Panc1 (cell line): ENCODE results near the gene ATP5ME. TPM values are rescaled to one million over a fixed set of nuclear protein-coding genes. Genes with fewer than 3 reads are reported as not detected.

Experiments
- ATAC-seq: fragments of 200-7000 bp; cut with Tn5 transposase; 2 replicates; pipeline ENCODE4 v1.9.1; 2020; ENCODE audit warnings: mild to moderate bottlenecking, moderate library complexity
- BruUV-seq: library from RNA; stranded (reverse); fragments of 400-500 nt; replicated peaks from 2 replicates; lab custom pipeline; 2021; lab: Mats Ljungman, UMichigan
- CTCF ChIA-PET: fragments of 300-600 bp; sonication (Branson Sonifier 250); formaldehyde crosslinking; loops from one replicate; lab custom pipeline; 2022; ENCODE audit warnings: antibody characterized with exemption; lab: Charles Lee
- POLR2A ChIA-PET: fragments of 300-600 bp; sonication (Branson Sonifier 250); formaldehyde crosslinking; loops from one replicate; lab custom pipeline; 2022; ENCODE audit warnings: antibody characterized with exemption; lab: Charles Lee
- DNase-seq: peaks from one replicate; pipeline ENCODE4 v3.0.0-alpha.2; 2010; ENCODE audit warnings: low read depth, low spot score
- H3K27ac ChIP-seq: 2 replicates; pipeline ENCODE4 v1.5.1; 2011; ENCODE audit warnings: mild to moderate bottlenecking, low read length, inconsistent platforms
- H3K27me3 ChIP-seq: fragments of 200-500 bp; sonication (Bioruptor generic); 2 replicates; pipeline ENCODE4 v1.6.0; 2014; ENCODE audit warnings: low read length, inconsistent platforms; ENCODE audit not compliant: control insufficient read depth, insufficient read depth
- H3K36me3 ChIP-seq: fragments of 200-500 bp; sonication (Bioruptor generic); 2 replicates; pipeline ENCODE4 v1.5.1; 2014; ENCODE audit warnings: inconsistent platforms, mild to moderate bottlenecking, low read length, moderate library complexity; ENCODE audit not compliant: control insufficient read depth, insufficient read depth
- H3K4me1 ChIP-seq: 2 replicates; pipeline ENCODE4 v1.5.1; 2011; ENCODE audit warnings: inconsistent platforms, mild to moderate bottlenecking, low read length, moderate library complexity; ENCODE audit not compliant: control insufficient read depth, insufficient read depth
- H3K4me3 ChIP-seq, 2 experiments: 2 replicates each; pipeline ENCODE4 v1.5.1; 2011 to 2012; ENCODE audit warnings: low read depth in 2 of 2, low read length in 2 of 2, mild to moderate bottlenecking in 2 of 2, inconsistent platforms in 1 of 2, moderate library complexity in 1 of 2
- H3K9me3 ChIP-seq: fragments of 200-500 bp; sonication (Bioruptor generic); 2 replicates; pipeline ENCODE4 v1.5.1; 2014; ENCODE audit warnings: low read depth, mild to moderate bottlenecking, inconsistent platforms, low read length, moderate library complexity; ENCODE audit not compliant: control insufficient read depth, insufficient read depth
- POLR2AphosphoS5 ChIP-seq: IDR thresholded peaks from 2 replicates; pipeline ENCODE4 v1.6.1; 2012; ENCODE audit warnings: mild to moderate bottlenecking, low read depth, low read length, moderate library complexity
- SIN3A ChIP-seq: IDR thresholded peaks from 2 replicates; pipeline ENCODE4 v1.6.1; 2012; ENCODE audit warnings: low read depth, mild to moderate bottlenecking, low read length, moderate library complexity, borderline replicate concordance; ENCODE audit not compliant: insufficient read depth
- TCF7L2 ChIP-seq: IDR thresholded peaks from 2 replicates; pipeline ENCODE4 v1.6.1; 2011; ENCODE audit warnings: mild to moderate bottlenecking, low read depth, low read length, inconsistent platforms
- in situ Hi-C: cut with HindIII; loops from 2 replicates; pipeline ENCODE4 v1.10.0; 2016; ENCODE audit warnings: low sequenced_read_pairs, low pct_unique_long_range_greater_than_20kb
- intact Hi-C: fragments of 100-400 bp; cut with micrococcal nuclease; formaldehyde crosslinking; loops from one replicate; pipeline ENCODE4 v1.10.0; 2022; ENCODE audit not compliant: unreplicated experiment
- total RNA-seq: library from RNA; stranded (reverse); gene quantifications from one replicate; pipeline ENCODE4 v1.2.1, GENCODE V29; 2021; ENCODE audit not compliant: unreplicated experiment
- TF ChIP-seq, protein P1 (sequence below), 2 experiments: IDR thresholded peaks; 2 replicates each; pipeline ENCODE4 v1.6.1; 2011 to 2012; ENCODE audit warnings: low read depth in 2 of 2, control low read depth in 1 of 2, low read length in 1 of 2, mild to moderate bottlenecking in 1 of 2, moderate library complexity in 1 of 2; ENCODE audit not compliant: insufficient read depth in 1 of 2
- TF ChIP-seq, protein P2 (sequence below): fragments of 450-650 bp; IDR thresholded peaks from 2 replicates; pipeline ENCODE4 v1.5.1; 2017; ENCODE audit warnings: mild to moderate bottlenecking

ATP5ME gene
- total RNA-seq, 1 experiment from 2014 or later = 257 TPM

DNA sequence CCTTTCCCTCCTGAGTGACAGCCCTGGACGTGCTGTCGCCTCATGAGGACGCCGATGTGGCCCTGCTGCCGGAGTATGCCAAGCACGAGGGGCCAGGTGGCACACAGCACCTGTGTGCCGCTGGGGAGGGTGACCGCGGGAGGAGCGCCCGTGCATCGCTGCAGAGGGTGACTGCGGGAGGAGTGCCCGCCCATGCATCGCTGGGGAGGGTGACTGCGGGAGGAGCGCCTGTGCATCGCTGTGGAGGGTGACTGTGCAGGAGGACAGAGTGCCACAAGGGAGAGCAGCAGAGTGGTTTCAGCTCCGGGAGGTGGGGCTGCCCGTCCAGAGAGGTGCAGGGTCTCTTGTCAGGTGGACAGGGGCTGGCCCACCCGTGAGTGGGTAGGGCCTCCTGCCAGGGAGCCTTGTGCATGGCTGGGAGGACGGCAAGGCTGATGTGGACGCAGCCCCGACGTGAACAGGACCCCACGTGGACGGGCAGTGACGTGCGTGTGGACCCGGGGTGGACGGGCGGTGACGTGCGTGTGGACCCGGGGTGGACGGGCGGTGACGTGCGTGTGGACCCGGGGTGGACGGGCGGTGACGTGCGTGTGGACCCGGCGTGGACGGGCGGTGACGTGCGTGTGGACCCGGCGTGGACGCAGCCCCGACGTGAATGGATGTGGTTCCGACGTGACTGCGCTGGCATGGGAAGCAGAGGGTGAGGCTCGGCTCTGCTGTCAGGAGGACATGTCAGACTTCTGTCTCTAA lies 46.2 kb upstream of the ATP5ME start:
- no peak for ATAC-seq

DNA sequence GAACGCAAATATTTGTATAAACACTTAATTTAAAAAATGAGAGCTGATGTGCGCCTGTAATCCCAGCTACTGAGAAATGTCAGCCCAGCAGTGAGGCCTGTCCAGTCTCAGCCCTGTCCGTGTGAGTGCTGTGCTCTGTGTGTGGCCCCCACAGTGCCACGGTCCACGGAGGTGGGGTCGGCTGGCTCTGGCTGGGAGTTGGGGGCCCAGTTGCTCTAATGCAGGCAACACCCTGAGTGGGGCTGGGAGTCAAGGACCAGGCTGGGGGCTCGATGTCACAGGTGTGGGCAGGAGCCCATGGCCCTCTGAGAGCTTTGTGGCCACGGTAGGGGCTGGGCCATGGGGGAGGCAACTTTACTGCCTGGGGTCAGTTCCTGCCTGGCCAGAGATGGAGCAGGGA lies 44.4 kb upstream of the ATP5ME start:
- no peaks in the 10 kb centered on the region for H3K27me3 ChIP-seq
- no peaks in the 10 kb centered on the region for H3K36me3 ChIP-seq
- TF ChIP-seq, protein P1, sequence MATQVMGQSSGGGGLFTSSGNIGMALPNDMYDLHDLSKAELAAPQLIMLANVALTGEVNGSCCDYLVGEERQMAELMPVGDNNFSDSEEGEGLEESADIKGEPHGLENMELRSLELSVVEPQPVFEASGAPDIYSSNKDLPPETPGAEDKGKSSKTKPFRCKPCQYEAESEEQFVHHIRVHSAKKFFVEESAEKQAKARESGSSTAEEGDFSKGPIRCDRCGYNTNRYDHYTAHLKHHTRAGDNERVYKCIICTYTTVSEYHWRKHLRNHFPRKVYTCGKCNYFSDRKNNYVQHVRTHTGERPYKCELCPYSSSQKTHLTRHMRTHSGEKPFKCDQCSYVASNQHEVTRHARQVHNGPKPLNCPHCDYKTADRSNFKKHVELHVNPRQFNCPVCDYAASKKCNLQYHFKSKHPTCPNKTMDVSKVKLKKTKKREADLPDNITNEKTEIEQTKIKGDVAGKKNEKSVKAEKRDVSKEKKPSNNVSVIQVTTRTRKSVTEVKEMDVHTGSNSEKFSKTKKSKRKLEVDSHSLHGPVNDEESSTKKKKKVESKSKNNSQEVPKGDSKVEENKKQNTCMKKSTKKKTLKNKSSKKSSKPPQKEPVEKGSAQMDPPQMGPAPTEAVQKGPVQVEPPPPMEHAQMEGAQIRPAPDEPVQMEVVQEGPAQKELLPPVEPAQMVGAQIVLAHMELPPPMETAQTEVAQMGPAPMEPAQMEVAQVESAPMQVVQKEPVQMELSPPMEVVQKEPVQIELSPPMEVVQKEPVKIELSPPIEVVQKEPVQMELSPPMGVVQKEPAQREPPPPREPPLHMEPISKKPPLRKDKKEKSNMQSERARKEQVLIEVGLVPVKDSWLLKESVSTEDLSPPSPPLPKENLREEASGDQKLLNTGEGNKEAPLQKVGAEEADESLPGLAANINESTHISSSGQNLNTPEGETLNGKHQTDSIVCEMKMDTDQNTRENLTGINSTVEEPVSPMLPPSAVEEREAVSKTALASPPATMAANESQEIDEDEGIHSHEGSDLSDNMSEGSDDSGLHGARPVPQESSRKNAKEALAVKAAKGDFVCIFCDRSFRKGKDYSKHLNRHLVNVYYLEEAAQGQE (IDR thresholded peaks at IDR 0.05; ENCODE audit: insufficient read depth in 1 of 2, low read depth in 2 of 2, low read length in 1 of 2) = no peak
- ATAC-seq = peak; percentile 27; the same call in 1 of the 2 replicates
- H3K4me3 ChIP-seq = no peak overlapping the region
- ChIA-PET POLR2A (no interaction called here), CTCF (no interaction called here)
- no peaks in the 10 kb centered on the region for H3K9me3 ChIP-seq
- no TSS peak for BruUV-seq
- H3K27ac ChIP-seq = no peak overlapping the region
- intact Hi-C loops (no loop called here), in situ Hi-C loops (no loop called here)
- no peak for DNase-seq
- H3K4me1 ChIP-seq = no peaks in the 10 kb centered on the region

More for the DNA sequence above, 46.2 kb upstream of the ATP5ME start:
- H3K9me3 ChIP-seq = no peaks in the 10 kb centered on the region
- H3K4me3 ChIP-seq = no peak overlapping the region
- no peaks in the 10 kb centered on the region for H3K36me3 ChIP-seq
- intact Hi-C loops = no loop called here
- no peaks in the 10 kb centered on the region for H3K4me1 ChIP-seq
- TF ChIP-seq, protein P1 (IDR thresholded peaks at IDR 0.05; ENCODE audit: insufficient read depth in 1 of 2, low read depth in 2 of 2, low read length in 1 of 2) = no peak
- TF ChIP-seq, protein P2, sequence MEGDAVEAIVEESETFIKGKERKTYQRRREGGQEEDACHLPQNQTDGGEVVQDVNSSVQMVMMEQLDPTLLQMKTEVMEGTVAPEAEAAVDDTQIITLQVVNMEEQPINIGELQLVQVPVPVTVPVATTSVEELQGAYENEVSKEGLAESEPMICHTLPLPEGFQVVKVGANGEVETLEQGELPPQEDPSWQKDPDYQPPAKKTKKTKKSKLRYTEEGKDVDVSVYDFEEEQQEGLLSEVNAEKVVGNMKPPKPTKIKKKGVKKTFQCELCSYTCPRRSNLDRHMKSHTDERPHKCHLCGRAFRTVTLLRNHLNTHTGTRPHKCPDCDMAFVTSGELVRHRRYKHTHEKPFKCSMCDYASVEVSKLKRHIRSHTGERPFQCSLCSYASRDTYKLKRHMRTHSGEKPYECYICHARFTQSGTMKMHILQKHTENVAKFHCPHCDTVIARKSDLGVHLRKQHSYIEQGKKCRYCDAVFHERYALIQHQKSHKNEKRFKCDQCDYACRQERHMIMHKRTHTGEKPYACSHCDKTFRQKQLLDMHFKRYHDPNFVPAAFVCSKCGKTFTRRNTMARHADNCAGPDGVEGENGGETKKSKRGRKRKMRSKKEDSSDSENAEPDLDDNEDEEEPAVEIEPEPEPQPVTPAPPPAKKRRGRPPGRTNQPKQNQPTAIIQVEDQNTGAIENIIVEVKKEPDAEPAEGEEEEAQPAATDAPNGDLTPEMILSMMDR = no peak
- TF ChIP-seq SIN3A (no peak), TCF7L2 (no peak), POLR2AphosphoS5 (no peak)
- no peak overlapping the region for H3K27ac ChIP-seq
- no peaks in the 10 kb centered on the region for H3K27me3 ChIP-seq
- ChIA-PET CTCF (no interaction called here), POLR2A (no interaction called here)
- in situ Hi-C loops = no loop called here
- DNase-seq = no peak
- BruUV-seq = no TSS peak
